H7 (cell line): ENCODE results near the gene VPS18. TPM values are rescaled to one million over a fixed set of nuclear protein-coding genes. Genes with fewer than 3 reads are reported as not detected.

Source experiments
- DNase-seq: peaks from one replicate; pipeline ENCODE4 v3.0.0; 2012
- H3K27me3 ChIP-seq: 2 replicates; pipeline ENCODE4 v1.6.0; 2011; ENCODE audit warnings: mild to moderate bottlenecking, low read length; ENCODE audit not compliant: control insufficient read depth, insufficient read depth
- H3K36me3 ChIP-seq: replicated peaks from 2 replicates; pipeline ENCODE4 v1.5.1; 2011; ENCODE audit warnings: low read length; ENCODE audit not compliant: control insufficient read depth, insufficient read depth
- H3K4me3 ChIP-seq: 2 replicates; pipeline ENCODE4 v1.5.1; 2011; ENCODE audit warnings: low read depth, mild to moderate bottlenecking, control low read depth, low read length, moderate library complexity; ENCODE audit not compliant: insufficient read depth
- total RNA-seq: library from RNA; depleted of rRNA; stranded (reverse); fragments of >200 nt; shearing (Covaris generic); gene quantifications from 2 replicates; pipeline ENCODE4 v1.2.3, GENCODE V29; 2014

VPS18 gene
- total RNA-seq, 1 experiment from 2014 or later = 39.5 TPM

- DNase-seq = no peak
- peaks cover 18% of the 10 kb centered on the region for H3K27me3 ChIP-seq
Measured at GRCh38 chr15:40938536-40938870, 44.3 kb downstream of the VPS18 start.

GRCh38 chr15:40940296-40940801 lies 46.1 kb downstream of the VPS18 start:
- Histone ChIP-seq H3K36me3 (no peaks in the 10 kb centered on the region), H3K27me3 (peaks cover 19% of the 10 kb centered on the region), H3K4me3 (no peak overlapping the region)
- DNase-seq = no peak

More at GRCh38 chr15:40938536-40938870, 44.3 kb downstream of the VPS18 start:
- no peak overlapping the region for H3K4me3 ChIP-seq
- no peaks in the 10 kb centered on the region for H3K36me3 ChIP-seq

- Histone ChIP-seq H3K36me3 (no peaks in the 10 kb centered on the region), H3K27me3 (peaks cover 21% of the 10 kb centered on the region), H3K4me3 (peak overlapping the region; percentile 51)
- peak; percentile 67 for DNase-seq
Measured at GRCh38 chr15:40941068-40941527, 46.8 kb downstream of the VPS18 start.

GRCh38 chr15:40941528-40942336 lies 47.5 kb downstream of the VPS18 start:
- no peaks in the 10 kb centered on the region for H3K36me3 ChIP-seq
- peak overlapping the region; percentile 51 for H3K4me3 ChIP-seq
- peaks cover 21% of the 10 kb centered on the region for H3K27me3 ChIP-seq
- peak; percentile 99 for DNase-seq

GRCh38 chr15:40942337-40942854 lies 48.1 kb downstream of the VPS18 start:
- peak overlapping the region; percentile 51 for H3K4me3 ChIP-seq
- no peaks in the 10 kb centered on the region for H3K36me3 ChIP-seq
- peak; percentile 64 for DNase-seq
- H3K27me3 ChIP-seq = peaks cover 21% of the 10 kb centered on the region

GRCh38 chr15:40942878-40943277 lies 48.6 kb downstream of the VPS18 start:
- Histone ChIP-seq H3K36me3 (no peaks in the 10 kb centered on the region), H3K4me3 (no peak overlapping the region), H3K27me3 (peaks cover 21% of the 10 kb centered on the region)
- no peak for DNase-seq

GRCh38 chr15:40943764-40944365 lies 49.6 kb downstream of the VPS18 start:
- DNase-seq = no peak
- Histone ChIP-seq H3K36me3 (no peaks in the 10 kb centered on the region), H3K27me3 (peaks cover 21% of the 10 kb centered on the region), H3K4me3 (no peak overlapping the region)

GRCh38 chr15:40944510-40945296 lies 50.5 kb downstream of the VPS18 start:
- peaks cover 21% of the 10 kb centered on the region for H3K27me3 ChIP-seq
- DNase-seq = no peak
- H3K4me3 ChIP-seq = no peak overlapping the region
- no peaks in the 10 kb centered on the region for H3K36me3 ChIP-seq

- Histone ChIP-seq H3K27me3 (peaks cover 5% of the 10 kb centered on the region; the same call in 1 of the 2 replicates), H3K36me3 (no peaks in the 10 kb centered on the region), H3K4me3 (no peak overlapping the region)
- DNase-seq = peak; percentile 35
Measured at GRCh38 chr15:40948706-40949473, 54.6 kb downstream of the VPS18 start.

GRCh38 chr15:40949756-40950207 lies 55.5 kb downstream of the VPS18 start:
- no peak overlapping the region for H3K4me3 ChIP-seq
- H3K27me3 ChIP-seq = peaks cover 3% of the 10 kb centered on the region; the same call in 1 of the 2 replicates

GRCh38 chr15:40951764-40952163 lies 57.5 kb downstream of the VPS18 start:
- Histone ChIP-seq H3K36me3 (peaks cover 18% of the 10 kb centered on the region), H3K4me3 (no peak overlapping the region), H3K27me3 (peaks cover 1% of the 10 kb centered on the region; the same call in 1 of the 2 replicates)
- no peak for DNase-seq

More at GRCh38 chr15:40949756-40950207, 55.5 kb downstream of the VPS18 start:
- DNase-seq = peak; percentile 5
- H3K36me3 ChIP-seq = peaks cover under 1% of the 10 kb centered on the region; the same call in 1 of the 2 replicates

- H3K4me3 ChIP-seq = peak overlapping the region; percentile 72
- H3K27me3 ChIP-seq = peaks cover 1% of the 10 kb centered on the region; the same call in 1 of the 2 replicates
- peaks cover 18% of the 10 kb centered on the region for H3K36me3 ChIP-seq
- no peak for DNase-seq
Measured at GRCh38 chr15:40952301-40952900, 58.2 kb downstream of the VPS18 start.
